Stimulated activated CD8-positive, alpha-beta memory T cell treated with anti-CD3 and anti-CD28 coated beads, Interleukin-4, amount 100 ng/mL, for 48 hours (primary cell): Measurements from ENCODE around the gene SLC7A6.
A peak's percentile ranks its signal among the peaks of the same experiment; 100 is the strongest.

Experiments
- DNase-seq: peaks from one replicate; pipeline ENCODE4 v3.0.0-alpha.2; 2020

SLC7A6 gene

GRCh38 chr16:68264128-68265077 lies at the start of gene SLC7A6:
Gene SLC7A6 (plus strand): TSS chr16:68264526. CDS start chr16:68274727, 10,201 bp downstream.
- peak; percentile 90 for DNase-seq

GRCh38 chr16:68214726-68215125 lies 49.6 kb upstream of the SLC7A6 start:
- no peak for DNase-seq

- no peak for DNase-seq
Observed at GRCh38 chr16:68215302-68215701, 49.0 kb upstream of the SLC7A6 start.

- DNase-seq, result no peak
Observed at GRCh38 chr16:68216240-68216639, 48.1 kb upstream of the SLC7A6 start.

- no peak for DNase-seq
Observed at GRCh38 chr16:68217506-68217905, 46.8 kb upstream of the SLC7A6 start.

- DNase-seq, result no peak
Observed at GRCh38 chr16:68219725-68220351, 44.5 kb upstream of the SLC7A6 start.

GRCh38 chr16:68223072-68223471 lies 41.3 kb upstream of the SLC7A6 start:
- DNase-seq, result no peak

- DNase-seq, result no peak
Observed at GRCh38 chr16:68226116-68226515, 38.2 kb upstream of the SLC7A6 start.

GRCh38 chr16:68227183-68227793 lies 37.0 kb upstream of the SLC7A6 start:
- no peak for DNase-seq

GRCh38 chr16:68227850-68228553 lies 36.3 kb upstream of the SLC7A6 start:
- DNase-seq, result no peak

GRCh38 chr16:68228652-68229051 lies 35.7 kb upstream of the SLC7A6 start:
- DNase-seq, result no peak

GRCh38 chr16:68229431-68230175 lies 34.7 kb upstream of the SLC7A6 start:
- DNase-seq, result peak; percentile 63

GRCh38 chr16:68230176-68230571 lies 34.2 kb upstream of the SLC7A6 start:
- DNase-seq, result no peak

GRCh38 chr16:68230956-68231355 lies 33.4 kb upstream of the SLC7A6 start:
- DNase-seq, result no peak

GRCh38 chr16:68231384-68232136 lies 32.8 kb upstream of the SLC7A6 start:
- DNase-seq, result no peak

GRCh38 chr16:68232335-68232734 lies 32.0 kb upstream of the SLC7A6 start:
- no peak for DNase-seq

GRCh38 chr16:68233085-68233834 lies 31.1 kb upstream of the SLC7A6 start:
- DNase-seq, result no peak

- DNase-seq, result no peak
Observed at GRCh38 chr16:68233835-68234187, 30.5 kb upstream of the SLC7A6 start.

- DNase-seq, result no peak
Observed at GRCh38 chr16:68234188-68235107, 29.9 kb upstream of the SLC7A6 start.
